GM19452 (cell line): ENCODE results near the gene SAAL1.
A peak's percentile ranks its signal among the peaks of the same experiment; 100 is the strongest.
"Not testable (repeated sequence)": the region's sequence is repeated elsewhere in the genome, so short reads cannot be mapped to it uniquely, and the experiment has no call there.

Experiments
- ATAC-seq: cut with Tn5 transposase; IDR thresholded peaks from one replicate; pipeline ENCODE4 v1.9.1; 2021; ENCODE audit not compliant: unreplicated experiment

SAAL1 gene, protein sequence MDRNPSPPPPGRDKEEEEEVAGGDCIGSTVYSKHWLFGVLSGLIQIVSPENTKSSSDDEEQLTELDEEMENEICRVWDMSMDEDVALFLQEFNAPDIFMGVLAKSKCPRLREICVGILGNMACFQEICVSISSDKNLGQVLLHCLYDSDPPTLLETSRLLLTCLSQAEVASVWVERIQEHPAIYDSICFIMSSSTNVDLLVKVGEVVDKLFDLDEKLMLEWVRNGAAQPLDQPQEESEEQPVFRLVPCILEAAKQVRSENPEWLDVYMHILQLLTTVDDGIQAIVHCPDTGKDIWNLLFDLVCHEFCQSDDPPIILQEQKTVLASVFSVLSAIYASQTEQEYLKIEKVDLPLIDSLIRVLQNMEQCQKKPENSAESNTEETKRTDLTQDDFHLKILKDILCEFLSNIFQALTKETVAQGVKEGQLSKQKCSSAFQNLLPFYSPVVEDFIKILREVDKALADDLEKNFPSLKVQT

DNA sequence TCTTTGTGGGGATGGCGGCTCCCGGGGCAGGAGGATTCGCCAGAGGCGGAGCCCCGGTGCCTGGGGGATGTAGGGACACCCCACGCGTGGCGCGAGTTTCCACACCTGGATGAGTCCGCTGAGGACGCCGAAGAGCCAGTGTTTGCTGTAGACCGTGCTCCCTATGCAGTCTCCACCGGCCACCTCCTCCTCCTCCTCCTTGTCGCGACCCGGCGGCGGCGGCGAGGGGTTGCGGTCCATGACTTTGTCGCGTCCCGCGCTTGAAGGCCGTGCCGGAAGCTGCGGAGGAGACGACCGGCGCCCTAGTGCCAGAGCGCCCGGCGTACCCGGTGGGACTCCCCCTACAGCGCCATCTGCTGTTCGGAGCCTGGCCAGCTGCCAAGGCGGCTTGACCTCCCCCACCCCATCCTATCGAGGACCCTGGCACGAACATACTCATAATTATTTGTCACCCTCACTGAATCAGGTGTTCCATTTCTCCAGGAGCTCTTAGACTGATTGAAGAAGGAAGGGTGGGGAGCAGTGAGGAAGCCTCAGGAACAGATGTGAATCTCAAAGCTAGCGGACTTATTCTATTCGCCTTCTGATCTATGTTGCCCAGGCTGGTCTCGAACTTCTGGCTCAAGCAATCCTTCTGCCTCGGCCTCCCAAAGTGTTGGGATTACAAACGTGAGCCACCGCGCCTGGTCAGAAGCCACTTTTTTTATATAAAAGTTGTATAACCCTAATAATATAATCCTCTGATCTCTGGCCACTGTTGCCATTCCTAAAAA is at the start of gene SAAL1:
Gene SAAL1 (minus strand): TSS at position 281 of the 773 bp plus-strand sequence. CDS start 41 bp downstream, at position 240.
- peak; percentile 92 for ATAC-seq

GRCh38 chr11:18151581-18151980 is 45.7 kb upstream of the SAAL1 start:
- ATAC-seq: no peak

- no peak for ATAC-seq
Measured at GRCh38 chr11:18145837-18146236, 40.0 kb upstream of the SAAL1 start.

DNA sequence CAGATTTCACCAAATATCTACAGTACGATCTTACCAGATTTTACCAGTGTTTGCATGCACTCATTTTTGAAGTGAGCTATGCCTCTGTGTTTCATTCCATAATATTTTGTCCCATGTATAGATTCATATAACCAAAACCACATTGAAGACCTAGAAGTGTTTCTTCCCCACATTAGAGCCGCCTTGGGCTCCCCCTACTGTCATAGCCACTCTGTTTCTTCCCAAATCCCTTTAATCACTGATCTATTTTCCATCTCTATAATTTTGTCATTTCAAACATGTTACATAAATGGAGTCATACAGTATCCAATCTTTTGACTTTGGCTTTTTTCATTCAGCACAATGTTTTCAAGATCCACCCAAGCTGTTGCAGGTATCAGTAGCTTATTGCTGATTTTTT is 39.1 kb upstream of the SAAL1 start:
- ATAC-seq: no peak

GRCh38 chr11:18144243-18144642 is 38.4 kb upstream of the SAAL1 start:
- no peak for ATAC-seq

DNA sequence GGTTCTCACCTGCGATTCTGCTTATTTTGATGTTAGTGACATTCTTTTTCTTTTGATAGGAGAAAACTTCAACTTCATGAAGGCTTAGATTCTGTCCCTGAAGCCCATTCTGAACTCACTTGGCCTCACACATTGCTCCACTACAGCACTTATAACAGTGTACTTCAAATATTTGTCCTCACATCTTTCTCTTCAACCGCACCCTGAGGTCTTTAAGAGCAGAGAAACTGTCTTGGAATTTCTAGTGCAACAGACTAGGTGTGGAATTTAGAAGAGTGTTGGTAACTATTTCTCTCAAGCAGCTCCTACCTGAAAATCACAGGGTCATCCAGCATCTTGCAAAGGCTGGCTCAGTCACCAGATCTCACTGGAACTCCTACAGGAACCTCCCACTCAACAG is 34.3 kb upstream of the SAAL1 start:
- no peak for ATAC-seq

DNA sequence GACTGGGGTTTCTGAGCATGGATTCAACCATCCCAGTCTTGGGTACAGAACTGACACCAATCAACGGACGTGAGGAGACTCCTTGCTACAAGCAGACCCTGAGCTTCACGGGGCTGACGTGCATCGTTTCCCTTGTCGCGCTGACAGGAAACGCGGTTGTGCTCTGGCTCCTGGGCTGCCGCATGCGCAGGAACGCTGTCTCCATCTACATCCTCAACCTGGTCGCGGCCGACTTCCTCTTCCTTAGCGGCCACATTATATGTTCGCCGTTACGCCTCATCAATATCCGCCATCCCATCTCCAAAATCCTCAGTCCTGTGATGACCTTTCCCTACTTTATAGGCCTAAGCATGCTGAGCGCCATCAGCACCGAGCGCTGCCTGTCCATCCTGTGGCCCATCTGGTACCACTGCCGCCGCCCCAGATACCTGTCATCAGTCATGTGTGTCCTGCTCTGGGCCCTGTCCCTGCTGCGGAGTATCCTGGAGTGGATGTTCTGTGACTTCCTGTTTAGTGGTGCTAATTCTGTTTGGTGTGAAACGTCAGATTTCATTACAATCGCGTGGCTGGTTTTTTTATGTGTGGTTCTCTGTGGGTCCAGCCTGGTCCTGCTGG is 31.4 kb upstream of the SAAL1 start:
- no peak for ATAC-seq

DNA sequence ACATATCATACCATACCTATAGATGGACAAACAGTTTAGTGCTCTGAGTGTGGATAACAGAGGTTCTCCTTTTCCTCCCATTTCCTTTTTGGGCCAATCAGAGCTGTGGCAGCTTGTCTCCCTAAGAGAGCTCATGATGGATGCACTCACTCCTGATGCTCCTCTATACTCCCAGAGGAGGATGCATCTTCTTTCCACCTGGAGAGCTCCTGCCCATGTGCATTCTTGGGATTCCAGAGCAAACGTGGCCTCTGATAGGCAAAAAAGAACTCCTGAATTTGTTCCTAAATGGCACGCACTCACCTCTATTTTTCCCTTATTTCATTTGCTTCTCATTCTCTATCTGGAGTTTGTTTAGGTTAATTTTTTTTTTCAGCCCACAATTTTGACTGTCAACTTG is 29.4 kb upstream of the SAAL1 start:
- no peak for ATAC-seq

DNA sequence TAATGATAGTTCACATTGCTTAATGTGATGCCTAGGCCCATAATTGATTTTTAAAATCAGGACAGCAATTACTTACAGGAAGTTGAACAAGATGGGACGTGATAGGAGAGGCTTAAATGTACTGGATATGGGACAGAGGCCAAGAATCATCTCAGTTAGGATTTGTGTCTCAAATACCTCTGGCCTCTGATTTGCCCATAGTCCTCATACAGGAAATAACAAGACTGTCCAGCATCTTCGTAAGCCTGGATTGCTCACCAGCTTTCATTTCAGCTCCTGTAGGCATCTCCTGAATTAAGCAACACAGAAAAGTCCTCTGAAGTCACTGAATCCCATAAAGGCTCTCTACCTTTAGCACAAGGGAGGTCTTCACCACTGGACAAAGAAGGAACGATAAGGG is 26.5 kb upstream of the SAAL1 start, which contains the start of gene MRGPRX3:
Gene MRGPRX3 (plus strand): TSS at position 231 of the 400 bp plus-strand sequence. CDS start 4,632 bp downstream, outside the sequence.
- ATAC-seq: no peak

- not testable (repeated sequence) for ATAC-seq
Measured at GRCh38 chr11:18131115-18131514, 25.2 kb upstream of the SAAL1 start.

DNA sequence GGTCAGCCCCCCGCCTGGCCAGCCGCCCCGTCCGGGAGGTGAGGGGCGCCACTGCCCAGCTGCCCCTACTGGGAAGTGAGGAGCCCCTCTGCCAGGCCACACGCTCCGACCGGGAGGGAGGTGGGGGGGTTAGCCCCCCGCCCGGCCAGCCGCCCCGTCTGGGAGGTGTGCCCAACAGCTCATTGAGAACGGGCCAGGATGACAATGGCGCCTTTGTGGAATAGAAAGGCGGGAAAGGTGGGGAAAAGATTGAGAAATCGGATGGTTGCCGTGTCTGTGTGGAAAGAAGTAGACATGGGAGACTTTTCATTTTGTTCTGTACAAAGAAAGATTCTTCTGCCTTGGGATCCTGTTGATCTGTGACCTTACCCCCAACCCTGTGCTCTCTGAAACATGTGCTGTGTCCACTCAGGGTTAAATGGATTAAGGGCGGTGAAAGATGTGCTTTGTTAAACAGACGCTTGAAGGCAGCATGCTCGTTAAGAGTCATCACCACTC is 15.5 kb upstream of the SAAL1 start:
- not testable (repeated sequence) for ATAC-seq

DNA sequence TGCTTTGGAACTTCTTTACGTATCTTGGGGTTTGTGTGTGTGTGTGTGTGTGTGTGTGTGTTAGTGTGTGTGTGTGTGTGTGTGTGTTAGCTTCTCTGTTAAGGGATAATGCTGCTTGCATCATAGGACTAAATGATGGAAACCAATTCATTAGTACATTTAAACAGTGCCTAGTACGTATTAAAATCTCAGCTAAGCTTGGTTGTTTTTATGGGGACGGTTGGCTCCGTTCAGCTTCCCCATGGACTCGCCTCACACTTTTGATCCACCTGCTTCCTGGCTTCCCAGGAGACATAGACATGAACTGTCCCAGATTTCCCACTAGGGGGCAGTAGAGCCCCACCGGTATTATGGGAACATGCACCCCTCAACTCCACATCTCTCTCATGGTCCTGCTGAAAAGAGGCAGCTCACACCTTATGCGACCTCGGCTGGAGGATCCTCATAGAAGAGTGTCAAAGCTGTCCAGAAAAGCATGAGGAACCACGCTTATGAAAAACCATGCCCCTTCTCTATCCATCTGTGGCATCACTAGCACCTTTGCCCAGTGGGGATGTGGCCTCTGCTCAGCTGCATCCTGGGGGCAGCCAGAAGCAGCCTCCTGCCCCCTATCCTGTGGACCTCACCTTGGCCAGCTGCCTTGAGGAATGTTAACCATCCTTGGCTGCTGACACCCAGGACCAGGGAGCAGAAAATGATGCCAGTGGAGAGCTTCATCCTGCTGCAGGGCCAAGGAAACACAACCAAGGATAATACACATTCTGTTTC is 9.7 kb upstream of the SAAL1 start:
- ATAC-seq: peak; percentile 94

GRCh38 chr11:18111005-18111404 is 5.1 kb upstream of the SAAL1 start:
- no peak for ATAC-seq

DNA sequence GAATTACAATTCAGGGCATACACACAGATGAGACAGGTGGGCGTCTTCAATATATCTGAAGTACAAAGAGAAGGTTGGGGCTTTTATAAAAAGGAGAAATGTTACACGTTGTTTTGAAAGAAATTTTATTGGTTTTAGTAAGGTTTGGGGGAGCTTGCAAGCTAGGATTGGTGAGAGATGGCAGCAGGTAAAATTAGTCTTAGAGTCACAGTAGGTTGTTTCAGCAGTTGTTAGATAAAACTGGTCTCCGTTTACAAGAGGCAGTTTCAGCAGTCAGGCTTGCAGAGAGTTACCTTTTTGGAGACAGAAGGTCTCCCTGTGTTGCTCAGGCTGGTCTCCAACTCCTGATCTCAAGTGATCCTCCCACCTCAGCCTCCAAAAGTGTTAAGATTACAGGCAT is 2.4 kb upstream of the SAAL1 start:
- no peak for ATAC-seq

DNA sequence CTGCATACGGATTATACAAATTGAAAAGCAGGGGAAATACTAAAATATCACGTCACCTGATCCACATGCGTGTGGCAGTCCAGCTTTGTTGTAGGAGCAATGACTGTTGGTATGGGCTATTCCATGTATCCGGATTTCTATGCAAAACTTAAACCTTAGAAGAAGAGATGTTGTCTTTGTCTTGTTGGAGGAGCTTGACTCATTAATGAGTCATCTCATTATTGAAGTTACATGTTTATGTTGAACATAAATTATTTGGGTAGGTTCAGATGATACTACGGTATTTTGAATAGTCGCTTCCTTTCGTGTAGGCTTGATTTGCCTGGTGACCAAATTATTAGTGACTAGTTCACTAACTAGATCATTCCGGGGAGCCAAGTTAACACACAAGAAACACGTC is 806 bp upstream of the SAAL1 start:
- ATAC-seq: no peak

- no peak for ATAC-seq
Measured at GRCh38 chr11:18105086-18105801, 638 bp downstream of the SAAL1 start.

DNA sequence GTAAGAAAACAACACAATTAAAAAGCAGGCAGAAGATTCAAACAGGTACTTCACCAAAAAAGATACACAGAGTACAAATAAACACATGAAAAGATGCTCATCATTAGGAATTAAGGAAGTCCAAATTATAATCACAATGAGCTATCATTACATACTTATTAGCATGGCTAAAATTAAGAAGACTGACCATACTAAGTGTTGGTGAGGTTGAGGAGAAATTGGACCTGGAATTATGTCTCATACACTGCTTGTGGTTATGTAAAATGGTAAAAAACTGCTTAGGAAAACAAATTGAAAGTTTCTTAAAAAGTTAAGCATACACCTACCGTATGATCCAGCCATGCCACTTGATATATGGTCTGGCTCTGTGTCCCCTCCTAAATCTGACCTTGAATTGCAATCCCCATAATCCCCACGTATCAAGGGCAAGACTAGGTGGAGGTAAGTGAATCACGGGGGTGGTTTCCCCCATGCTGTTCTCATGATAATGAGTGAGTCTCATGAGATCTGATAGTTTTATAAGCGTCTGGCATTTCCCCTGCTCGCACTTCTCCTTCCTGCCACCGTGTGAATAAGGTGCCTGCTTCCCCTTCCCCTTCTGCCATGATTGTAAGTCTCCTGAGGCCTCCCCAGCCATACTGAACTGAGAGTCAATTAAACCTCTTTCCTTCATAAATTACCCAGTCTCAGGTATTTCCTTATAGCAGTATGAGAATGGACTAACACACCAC is 4.8 kb downstream of the SAAL1 start:
- ATAC-seq: no peak

- ATAC-seq: no peak
Measured at GRCh38 chr11:18093959-18094358, 11.9 kb downstream of the SAAL1 start.

DNA sequence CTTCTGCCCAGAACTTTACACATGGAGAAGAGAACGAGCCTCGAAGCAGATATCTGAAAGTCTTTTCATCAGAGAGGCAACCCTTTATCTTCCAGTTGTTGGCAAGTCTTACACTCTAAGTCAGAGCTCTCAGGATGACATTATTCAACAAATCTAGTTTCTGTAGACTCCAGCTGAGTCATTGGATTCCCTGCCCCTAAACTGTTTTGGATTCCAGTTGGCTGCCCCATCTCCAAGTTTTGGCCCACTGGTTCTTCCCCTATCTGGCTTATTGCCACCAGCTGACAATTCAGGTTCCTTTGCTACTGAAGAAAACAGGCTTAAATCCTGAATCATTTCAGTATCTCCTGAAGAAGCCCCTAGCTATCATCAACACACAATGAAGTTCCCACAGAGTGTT is 14.2 kb downstream of the SAAL1 start:
- ATAC-seq: no peak
